ENCODE results near the gene TNKS1BP1.

GRCh38 chr11:57330029-57330428, 5.3 kb upstream of the TNKS1BP1 start:
- TF ChIP-seq GATA3 (IDR thresholded peaks at IDR 0.05; ENCODE audit: low read depth, low read length) (no peak), GATA2 (IDR thresholded peaks at IDR 0.05; ENCODE audit: low read depth, low read length) (no peak)

All from SH-SY5Y (cell line).